ENCODE data around the gene SDHC.
"Not testable (repeated sequence)": the region's sequence is repeated elsewhere in the genome, so short reads cannot be mapped to it uniquely, and the experiment has no call there.

The SDHC gene

DNA sequence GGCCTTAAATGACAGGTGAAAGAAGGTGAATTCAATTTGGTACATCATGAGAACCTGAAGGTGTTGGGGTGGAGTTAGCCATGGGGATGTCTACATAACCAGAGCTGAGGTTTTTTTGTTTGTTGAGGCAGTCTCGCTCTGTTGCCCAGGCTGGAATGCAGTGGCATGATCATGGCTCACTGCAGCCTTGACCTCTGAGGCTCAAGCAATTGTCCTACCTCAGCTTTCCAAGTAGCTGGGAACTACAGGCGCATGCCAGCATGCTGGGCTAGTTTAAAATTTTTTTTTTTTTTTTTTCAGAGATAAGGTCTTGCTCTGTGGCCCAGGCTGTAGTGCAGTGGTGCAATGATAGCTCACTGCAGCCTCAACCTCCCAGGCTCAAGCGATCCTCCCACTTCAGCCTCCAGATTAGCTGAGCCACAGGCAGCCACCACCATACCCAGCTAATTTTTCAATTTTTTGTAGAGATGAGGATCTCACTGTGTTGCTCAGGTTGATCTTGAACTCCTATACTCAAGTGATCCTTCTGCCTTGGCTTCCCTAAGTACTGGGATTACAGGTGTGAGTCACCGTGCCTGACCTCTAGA, 2.5 kb upstream of the SDHC start:
- no peak for DNase-seq

DNA sequence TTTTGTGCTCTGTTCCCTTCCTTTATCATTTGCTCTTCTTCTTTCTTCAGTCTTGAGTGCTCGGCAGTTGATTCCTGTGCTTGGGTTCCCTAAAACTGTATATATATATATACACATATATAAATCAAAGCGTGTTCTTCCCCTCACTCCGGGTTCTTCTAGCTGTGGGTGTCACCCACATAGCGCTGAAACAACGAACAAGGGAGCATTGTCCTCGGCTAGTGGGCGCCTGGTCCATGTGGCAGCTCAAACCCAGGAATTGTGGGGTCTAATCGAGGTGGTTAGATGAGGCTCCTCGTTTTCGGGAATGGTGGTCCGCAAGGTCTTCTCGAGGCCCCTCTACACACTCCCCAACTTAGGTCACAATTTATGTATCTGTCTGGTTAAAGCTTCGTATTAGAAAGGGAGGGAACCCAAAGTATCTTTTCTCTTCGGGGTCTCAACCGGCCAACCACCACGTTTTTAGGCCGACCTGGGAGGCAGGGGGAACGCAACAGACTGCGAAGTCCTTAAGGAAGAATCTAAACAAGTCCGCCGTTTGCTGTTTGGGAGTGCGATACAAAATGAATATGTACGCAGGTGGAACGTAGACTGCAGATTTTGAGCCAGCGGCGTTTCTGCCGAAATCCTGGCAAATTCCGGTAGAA, 504 bp upstream of the SDHC start:
- no peak for DNase-seq

DNA sequence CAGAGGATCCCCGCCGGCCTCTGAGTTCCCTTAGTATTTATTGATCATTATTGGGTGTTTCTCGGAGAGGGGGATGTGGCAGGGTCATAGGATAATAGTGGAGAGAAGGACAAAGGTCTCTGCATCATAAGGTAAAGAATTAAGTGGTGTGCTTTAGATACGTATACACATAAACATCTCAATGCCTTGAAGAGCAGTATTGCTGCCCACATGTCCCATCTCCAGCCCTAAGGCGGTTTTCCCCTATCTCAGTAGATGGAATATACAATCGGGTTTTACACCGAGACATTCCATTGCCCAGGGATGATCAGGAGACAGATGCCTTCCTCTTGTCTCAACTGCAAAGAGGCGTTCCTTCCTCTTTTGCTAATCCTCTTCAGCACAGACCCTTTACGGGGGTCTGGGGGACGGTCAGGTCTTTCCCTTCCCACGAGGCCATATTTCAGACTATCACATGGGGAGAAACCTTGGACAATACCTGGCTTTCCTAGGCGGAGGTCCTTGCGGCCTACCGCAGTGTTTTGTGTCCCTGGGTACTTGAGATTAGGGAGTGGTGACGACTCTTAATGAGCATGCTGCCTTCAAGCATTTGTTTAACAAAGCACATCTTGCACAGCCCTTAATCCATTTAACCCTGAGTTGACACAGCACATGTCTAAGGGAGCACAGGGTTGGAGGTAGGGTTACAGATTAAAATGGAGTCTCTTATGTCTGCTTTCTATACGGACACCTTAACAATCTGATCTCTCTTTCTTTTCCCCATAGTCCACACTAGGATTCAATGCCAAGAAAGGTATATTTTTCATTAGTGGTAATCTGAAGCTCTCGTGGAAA, 1.9 kb downstream of the SDHC start:
- not testable (repeated sequence) for DNase-seq

DNA sequence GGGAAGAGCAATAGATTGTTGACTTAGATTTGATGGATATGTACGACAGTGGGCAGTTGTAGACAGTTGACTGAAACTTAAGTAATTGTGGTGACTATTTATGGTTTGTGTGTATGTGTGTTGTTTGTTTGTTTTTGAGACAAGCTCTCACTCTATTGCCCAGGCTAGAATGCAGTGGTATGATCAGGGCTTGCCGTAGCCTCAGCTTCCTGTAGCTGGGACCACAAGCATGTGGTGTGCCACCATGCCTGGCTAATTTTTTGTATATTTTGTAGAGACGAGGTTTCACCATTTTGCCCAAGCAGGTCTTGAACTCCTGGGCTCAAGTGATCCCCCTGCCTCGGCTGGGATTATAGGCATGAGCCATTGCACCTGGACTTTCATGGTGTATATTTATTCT, 9.8 kb downstream of the SDHC start:
- DNase-seq: no peak

DNA sequence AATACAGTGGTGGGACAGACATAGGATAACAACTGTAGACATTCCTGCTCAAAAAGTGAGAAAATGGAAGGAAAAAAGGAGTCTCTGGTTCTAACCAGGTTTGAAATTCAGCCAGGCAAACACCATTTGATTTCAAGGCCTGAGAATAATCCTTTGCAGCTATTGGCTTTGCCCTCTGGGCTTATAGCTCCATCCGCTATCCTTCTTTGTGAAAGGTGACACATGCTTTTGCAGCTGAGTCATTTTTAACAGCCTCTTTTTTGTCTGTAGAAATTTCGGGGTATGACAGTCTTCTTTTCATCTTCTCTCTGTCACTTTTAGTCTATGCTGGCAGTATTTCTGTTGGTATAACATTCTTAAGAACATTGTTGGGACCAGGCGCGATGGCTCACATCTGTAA, 16.2 kb downstream of the SDHC start:
- no peak for DNase-seq

DNA sequence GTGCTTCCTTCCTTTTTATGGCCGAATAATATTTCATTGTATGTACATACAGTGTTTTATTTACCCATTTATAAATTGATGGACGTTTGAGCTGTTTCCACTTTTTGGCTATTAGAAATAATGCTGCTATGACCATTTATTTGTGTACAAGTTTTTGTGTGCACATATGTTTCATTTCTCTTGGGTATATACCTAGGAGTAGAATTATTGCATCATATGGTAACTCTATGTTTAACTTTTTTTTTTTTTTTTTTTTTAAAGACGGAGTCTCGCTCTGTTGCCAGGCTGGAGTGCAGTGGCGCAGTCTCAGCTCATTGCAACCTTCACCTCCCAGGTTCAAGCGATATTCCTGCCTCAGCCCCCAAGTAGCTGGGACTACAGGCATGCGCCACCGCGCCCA, 19.0 kb downstream of the SDHC start:
- DNase-seq: no peak

DNA sequence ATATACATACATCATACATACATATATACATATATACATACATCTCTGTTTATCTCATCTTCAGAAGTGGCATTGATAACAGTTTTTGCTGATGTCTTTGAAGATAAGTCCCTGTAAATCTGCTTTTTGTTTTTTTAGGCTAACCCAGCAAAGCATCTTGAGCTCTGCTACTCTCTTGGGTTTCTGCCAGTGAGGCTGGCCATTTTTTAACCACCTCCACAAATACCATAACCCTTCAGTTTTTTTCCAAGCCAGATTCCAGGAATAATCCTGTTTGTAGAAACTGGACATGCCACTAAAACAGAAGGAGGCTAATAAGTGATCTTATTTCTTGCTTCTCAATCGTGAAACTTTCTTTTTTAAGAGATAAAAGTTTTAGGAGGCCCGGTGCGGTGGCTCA, 21.6 kb downstream of the SDHC start:
- no peak for DNase-seq

DNA sequence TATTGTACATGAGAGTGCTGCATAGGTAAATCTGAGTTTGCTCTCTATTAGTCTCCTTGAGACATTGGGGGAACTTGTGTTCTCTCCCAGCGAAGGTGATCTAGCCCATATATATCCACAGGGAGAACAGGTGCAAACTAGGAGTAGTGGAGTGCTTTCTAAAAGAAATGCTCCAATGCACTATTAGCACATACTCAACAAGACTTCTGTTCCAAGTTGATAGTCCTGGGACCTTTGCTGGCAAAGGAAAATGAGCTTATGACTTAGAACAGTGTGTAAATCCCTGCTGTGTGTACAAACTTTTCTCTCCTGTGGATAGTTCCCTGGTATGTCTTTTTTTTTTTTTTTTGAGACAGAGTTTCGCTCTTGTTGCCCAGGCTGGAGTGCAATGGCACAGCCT, 28.0 kb downstream of the SDHC start:
- DNase-seq: no peak

DNA sequence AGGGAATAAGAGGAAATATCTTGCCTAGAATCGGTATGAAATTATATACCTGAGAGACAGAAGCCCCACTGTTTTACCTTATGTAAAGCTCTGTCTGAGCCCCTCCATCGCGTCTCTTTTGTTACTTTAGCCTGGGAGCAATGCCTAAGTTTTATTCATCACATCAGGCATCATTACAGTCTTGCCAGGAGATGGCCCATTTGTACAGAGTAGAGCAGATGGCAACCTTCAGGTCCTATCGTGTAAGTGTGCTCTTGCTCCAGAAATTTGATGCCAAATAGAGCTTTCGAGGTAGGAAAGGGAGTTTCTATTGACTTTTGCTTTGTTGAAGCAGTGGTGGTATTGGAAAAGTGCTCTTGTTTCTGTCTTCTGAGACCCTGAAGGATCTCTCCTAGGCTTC, 28.6 kb downstream of the SDHC start:
- DNase-seq: no peak

DNA sequence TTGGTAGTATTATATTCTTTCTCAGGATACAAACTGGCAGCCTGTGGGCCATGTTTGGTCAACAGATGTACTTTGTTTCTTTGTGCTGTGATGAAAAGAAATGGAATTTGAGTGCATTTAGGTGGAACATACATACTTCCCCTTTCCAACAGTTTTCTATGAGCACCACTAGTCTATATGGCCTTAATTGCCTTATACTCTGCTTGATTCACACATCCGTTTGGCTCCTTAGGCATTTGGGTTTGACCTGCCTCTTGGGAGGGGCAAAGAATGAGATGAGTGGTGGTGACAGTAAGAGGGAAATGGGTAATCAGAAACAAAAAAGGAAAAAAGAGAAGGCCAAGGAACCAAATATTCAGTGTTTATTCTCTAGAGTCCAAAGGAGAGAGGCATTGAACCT, 36.5 kb downstream of the SDHC start:
- no peak for DNase-seq

DNA sequence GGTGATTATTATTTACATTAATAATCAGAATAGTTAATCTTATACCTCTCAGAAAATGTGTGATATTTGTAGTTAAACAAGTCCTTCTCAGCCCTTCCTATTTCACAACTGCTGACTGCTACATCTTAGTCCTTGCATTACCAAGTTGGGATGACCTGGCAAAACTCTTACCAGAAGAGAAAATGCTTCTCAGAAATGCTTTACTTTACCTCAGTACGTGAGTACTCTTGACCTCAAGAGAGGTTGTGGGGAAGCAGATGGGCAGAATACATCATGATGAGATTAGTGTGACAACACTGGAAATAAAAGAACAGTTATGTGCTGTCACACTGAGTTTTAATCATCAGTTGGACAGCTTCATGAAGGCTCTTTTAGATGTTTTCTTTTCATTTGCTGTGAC, 37.3 kb downstream of the SDHC start:
- peak; percentile 12 for DNase-seq

DNA sequence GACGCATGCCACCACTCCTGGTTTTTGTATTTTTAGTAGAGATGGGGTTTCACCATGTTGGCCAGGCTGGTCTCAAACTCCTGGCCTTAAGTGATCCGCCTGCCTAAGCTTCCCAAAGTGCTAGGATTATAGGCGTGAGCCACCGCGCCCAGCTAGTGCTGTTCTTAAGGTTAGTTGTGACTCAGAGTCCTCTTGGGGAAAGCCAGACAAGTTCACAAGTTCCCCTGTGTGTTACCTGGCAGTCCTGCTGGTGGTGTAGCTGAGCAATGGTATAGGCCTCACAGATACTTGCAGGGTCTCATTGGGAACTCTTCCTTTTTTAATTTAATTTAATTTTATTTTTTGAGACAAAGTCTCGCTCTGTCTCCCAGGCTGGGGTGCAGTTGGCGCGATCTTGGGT, 42.9 kb downstream of the SDHC start:
- no peak for DNase-seq

DNA sequence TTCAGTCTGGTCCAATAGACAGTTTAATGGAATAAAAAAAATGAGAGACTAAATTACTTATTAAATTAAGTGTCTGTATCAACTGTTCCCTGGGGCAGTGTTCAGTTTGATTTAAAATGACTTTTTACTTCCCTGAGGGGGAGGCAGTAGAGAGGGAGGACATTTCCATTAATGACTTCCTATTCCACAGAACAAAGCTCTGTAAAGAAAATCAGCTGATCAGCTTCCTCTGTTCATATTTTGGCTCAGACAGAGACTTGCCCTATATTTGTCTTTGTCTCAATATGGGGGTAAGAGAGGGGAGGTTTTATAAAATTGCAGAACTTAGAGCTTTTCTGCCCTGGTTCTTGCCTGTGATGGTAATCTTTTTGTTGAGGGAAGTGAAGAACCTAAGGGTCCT, 45.1 kb downstream of the SDHC start:
- no peak for DNase-seq

DNA sequence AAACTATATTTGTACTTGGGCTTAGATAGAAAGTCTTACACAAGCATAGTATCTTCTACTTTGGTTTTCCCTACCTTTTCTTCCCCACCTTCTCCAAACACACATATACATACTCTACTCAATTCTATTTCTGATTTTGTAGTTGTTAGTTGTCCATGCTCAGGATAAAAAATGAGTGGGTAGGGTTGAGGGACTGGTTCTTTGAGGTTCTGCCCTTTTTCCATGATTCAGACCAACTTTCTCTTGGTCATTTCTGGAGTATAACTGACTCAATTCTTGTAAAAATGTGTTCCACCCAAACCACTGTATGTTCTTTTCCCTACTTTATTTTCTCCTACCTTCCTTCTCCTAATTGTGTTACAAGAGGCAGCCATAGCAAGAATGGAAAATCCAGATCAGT, 50.2 kb downstream of the SDHC start:
- no peak for DNase-seq

DNA sequence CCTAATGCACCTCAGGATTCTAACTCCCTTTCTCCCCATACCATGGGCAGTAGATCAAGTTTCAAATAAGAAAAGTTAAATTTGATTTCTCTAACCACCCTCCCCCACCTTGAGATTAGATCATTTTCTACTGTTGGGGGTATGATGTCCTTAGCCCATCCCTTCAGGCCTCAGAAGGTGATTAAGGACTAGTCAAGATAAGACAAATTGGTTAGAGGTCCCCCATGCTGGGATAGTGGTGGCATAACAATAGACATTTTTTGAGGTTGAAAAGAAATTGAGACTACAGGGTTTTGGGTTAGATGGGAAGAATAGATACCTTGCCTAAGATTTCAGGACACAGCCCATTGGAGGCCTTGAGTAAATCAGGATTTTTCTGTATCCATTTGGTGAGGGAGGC, 51.0 kb downstream of the SDHC start:
- no peak for DNase-seq

DNA sequence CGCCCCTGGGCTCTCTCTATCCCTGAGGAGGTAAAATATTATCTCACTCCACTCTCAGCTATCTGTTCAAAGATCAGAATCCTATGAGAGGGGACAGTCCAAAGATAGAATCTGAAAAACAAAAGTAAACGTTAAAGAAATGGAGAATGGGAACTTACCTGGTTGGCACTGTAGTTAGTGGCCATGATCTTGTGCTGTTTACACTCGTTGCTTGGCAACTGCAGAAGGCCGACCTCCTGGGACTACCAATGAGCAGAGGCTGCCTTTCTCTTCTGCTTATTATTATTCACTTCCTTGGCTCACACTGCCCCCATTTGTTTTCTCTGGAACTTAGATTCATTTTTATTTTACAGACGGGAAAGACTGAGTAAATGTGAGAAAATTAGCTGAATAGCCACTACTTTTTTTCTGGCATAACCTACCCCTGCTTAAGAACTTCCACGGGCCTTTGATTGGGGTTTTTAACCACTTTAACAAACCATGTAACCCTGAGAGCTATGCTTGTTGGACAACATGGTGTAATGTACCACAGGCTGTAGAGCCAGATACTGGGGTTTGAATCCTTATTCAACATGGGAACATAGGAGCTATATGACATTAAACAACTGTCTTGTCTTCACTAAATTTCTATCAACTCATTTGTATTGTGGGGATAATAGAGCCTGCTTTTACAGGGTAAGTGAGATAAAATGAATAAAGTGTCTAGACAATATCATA, 53.7 kb downstream of the SDHC start, which contains the start of gene CFAP126:
Gene CFAP126, minus strand, starts transcription at position 193 of the 717 bp plus-strand sequence. Its CDS starts 8 bp downstream, at position 185.
- peak; percentile 64 for DNase-seq

DNA sequence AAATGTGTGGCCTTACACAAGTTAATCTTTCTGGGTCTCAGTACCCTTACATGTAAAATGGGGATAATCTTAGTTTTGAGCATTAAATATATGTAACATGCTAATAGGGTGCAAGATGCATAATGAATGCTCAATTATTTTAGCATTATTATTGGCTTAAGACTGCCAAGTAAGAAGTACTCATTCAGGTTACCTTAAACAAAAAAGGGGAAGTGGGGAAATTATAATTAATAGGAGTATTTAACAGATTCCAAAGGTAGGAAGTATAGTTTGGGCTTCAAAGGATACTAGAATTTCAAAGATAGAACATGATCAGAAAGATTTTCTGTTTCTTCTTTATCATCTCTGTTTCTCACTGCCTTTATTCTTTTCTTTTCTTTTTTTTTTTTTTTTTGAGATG, 59.3 kb downstream of the SDHC start:
- DNase-seq: no peak

DNA sequence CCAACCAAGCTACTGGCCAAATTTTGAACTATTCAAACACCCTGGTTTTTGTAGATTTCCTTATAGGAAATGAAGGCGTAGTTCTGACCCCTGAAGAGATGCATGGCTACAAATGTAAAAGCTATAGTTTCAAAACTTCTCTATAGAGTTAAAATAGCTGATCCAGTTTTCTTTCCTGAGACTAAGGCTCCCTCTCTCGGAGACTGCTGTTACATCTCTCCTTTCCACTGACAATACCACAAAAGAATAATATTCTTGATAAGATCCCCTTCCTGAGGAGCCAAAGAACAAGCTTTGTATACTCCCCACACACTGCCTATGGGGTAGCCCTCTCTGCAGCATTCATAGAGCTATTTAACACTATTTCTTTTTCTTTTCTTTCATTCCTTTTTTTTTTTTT, 60.2 kb downstream of the SDHC start:
- DNase-seq: peak; percentile 54

DNA sequence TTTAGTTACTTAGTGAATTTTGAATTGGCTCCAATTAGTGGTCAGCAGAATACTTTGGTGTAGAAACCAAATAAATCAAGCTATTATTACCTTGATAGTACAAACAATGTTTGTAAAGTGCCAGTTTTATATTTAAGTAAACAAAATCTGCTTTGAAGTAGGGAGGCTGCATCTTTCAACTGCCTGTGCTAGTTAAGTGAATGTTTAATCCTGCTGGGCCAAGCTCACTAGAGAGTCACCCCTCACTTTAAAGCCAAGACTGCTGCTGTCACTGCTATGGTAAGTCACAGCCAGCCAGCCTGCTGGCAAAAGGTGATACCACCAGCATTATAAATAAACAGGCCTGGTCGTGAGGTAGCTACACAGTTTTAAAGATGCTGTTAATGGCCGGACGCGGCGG, 63.8 kb downstream of the SDHC start:
- no peak for DNase-seq

DNA sequence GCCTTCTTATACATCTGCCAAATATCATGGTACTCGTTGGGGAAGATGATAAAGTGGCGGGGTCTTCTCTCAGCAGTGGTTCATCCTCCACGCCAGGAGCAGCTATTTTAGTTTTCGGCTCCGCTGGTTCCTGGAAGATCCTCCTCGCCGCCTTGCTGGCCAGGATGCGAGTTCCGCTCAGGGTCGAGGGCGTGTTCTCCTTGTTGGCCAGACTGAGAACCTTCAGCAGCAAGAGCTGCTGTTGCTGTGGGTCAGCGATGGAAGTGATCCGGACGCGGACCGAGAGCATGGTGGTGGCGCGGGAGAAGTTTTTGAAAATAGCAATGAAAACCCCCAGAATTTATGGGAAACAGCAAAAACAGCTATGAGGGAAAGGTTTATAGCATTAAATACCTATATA, 64.9 kb downstream of the SDHC start:
- no peak for DNase-seq

DNA sequence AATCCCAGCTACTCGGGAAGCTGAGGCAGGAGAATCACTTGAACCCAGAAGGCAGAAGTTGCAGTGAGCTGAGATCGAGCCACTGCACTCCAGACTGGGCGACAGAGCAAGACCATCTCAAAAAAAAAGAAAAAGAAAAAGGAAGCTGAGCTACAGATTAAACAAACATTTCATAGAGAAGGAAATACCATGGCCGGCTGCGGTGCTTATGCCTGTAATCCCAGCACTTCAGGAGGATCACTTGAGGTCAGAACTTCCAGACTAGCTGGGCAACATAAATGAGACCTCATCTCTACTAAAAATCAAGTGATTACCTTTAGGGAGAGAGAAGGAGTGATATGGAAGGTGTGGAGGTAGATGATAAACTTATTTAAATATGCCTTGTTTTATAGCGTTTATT, 67.5 kb downstream of the SDHC start:
- DNase-seq: no peak

DNA sequence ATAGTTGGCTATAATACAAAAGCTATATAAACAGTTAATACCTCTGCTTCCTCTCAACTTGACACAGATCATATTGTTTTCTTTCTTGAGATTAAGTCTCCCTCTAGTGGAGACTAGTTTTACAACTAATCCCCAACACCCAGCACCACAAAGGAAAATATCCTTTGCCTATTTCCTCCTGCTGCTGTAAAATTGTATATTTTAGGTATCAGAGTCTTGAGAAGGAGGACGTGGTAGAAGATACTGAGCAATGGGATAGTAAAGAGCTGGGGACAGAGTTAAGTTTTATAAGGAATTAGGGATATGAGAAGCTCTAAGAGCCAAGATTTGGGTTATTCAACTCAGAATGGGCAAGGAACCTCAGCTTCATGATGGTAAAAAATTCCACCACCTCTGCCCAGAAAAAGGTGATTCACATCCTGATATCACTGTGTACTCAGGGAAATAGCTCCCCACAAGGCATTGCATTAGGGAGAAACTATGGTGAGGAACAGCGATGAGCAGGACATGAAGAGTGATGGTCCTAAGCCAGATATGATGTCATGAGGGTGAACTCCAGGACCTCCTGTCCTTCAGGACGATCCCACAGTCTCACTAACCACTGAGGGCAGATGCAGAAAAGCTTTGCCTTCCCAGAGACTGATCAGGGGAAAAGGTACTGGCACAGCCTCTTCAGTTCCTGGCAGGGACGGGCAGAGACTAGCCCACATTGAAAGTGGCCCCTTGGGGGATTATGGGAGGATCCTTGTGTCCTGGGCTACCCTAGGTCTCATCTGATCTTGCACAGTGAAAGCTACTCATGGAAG, 68.2 kb downstream of the SDHC start:
- peak; percentile 79 for DNase-seq

DNA sequence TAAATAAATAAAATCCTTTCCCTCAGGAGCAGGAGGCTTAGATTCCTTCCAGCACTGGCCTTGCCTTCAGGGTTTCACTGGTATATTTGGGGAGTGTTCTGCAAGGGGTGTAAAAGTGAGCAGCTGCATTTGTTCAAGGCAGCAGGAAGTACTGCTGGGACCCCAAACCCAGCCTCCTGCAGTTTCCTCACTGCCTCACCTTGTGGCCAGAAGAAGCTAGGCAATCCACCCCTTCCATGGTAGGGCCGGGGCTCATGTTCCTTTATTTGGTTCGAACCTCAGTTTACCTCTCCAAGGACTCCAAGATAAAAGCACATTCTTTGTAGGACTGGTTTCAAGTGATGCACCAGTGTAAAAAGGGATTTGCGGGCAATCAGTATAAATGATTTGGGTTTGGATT, 74.5 kb downstream of the SDHC start:
- DNase-seq: no peak

Measured in hematopoietic multipotent progenitor cell treated with erythropoietin and hydrocortisone succinate and interleukin-3 and kit ligand, for 8 days (in vitro differentiated cells).